ENCODE measurements around the gene ZNF398.

DNA sequence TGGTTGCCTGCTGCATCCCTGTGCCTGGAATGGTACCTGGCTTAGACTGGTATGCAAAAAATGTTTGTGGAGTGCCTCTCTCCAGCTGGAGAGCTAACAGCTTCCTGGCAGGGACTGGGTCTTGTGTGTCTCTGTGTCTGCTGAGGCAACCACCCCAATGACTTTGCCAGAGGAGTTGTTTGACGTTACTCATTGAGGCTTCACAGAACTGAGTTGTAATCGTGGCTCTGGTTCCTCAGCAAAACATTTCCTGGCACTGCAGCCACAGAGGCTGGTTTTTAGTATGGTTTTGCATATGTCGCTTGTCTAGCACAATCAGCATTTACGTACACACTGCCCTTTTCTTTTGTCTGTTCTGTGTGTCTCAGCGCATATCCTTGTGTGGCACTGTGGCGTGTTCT lies 55.6 kb downstream of the ZNF398 start:
- TF ChIP-seq, protein P1, sequence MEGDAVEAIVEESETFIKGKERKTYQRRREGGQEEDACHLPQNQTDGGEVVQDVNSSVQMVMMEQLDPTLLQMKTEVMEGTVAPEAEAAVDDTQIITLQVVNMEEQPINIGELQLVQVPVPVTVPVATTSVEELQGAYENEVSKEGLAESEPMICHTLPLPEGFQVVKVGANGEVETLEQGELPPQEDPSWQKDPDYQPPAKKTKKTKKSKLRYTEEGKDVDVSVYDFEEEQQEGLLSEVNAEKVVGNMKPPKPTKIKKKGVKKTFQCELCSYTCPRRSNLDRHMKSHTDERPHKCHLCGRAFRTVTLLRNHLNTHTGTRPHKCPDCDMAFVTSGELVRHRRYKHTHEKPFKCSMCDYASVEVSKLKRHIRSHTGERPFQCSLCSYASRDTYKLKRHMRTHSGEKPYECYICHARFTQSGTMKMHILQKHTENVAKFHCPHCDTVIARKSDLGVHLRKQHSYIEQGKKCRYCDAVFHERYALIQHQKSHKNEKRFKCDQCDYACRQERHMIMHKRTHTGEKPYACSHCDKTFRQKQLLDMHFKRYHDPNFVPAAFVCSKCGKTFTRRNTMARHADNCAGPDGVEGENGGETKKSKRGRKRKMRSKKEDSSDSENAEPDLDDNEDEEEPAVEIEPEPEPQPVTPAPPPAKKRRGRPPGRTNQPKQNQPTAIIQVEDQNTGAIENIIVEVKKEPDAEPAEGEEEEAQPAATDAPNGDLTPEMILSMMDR (IDR thresholded peaks at IDR 0.05): no peak
- TF ChIP-seq POLR2A (IDR thresholded peaks at IDR 0.05) (peak in 1 of 4 donors; percentile 7), POLR2AphosphoS5 (IDR thresholded peaks at IDR 0.05) (peak in 1 of 2 donors; percentile 49), EP300 (IDR thresholded peaks at IDR 0.05) (no peak)
